HG02885 (cell line): ENCODE results near the gene PRKD2.

Source experiments
- ATAC-seq: cut with Tn5 transposase; IDR thresholded peaks from one replicate; pipeline ENCODE4 v1.9.1; 2021; ENCODE audit warnings: mild to moderate bottlenecking; ENCODE audit not compliant: unreplicated experiment, poor library complexity

The PRKD2 gene

DNA sequence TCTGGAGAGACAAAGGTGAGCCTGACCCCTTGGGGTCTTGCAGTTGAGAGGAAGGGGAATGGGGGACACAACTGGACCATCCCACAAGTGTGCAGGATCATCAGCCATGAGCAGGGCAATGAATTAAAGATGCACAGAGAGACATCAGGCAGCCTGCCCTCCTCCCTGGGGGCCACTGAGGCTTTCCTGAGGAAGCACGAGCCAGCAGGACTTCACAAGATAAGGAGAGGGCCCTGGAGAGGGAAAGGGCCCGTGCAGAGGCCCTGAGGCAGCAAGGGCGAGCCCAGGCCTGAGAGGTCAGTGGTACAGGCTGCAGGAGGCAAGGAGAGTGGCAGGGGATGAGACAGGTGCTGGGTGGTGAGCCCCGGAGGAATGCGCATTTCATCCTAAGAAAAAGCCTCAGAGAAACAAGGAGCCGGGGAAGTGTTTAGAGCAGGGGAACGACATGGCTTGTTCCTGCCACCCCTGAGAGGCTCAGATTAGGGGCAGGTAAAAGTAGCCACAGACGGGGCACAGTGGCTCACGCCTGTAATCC, 9.0 kb upstream of the PRKD2 start:
- ATAC-seq, result no peak

DNA sequence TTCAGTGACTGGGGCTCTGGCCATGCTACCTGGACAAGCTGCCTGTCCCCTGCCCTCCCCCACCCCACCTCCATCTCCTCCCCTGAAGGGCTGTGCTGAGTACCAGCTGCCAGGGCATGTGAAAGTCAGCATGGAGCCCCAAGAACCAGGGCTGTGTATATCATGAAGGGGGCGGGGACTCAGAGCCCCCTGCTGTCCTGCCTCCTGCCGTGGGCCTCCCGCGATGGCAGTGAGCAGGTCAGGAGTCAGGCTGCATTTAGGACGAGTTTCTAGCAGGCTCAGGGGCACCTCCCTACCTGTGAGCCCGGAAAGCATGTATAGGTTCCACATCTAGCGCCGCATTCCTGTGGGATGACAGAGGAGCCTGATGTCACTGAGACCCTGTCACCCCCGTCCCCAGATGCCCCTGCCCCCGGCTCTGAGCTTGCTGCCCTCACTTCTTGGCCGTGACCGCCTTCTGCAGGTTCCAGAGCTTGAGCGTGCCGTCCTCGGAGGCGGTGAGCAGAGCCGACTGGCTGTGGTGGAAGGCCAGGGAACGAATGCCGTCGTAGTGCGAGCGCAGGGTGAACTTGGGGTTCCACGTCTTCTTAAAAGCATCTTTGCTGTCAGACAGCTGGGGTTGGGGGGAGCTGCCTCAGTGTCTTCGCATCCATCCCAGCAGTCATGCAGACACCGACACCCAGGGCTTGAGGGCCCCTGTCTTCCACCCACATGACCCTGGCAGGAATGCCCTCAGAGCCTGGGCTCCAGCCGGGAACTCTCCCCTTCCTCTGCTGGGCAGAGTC, 8.3 kb upstream of the PRKD2 start:
- ATAC-seq, result no peak

DNA sequence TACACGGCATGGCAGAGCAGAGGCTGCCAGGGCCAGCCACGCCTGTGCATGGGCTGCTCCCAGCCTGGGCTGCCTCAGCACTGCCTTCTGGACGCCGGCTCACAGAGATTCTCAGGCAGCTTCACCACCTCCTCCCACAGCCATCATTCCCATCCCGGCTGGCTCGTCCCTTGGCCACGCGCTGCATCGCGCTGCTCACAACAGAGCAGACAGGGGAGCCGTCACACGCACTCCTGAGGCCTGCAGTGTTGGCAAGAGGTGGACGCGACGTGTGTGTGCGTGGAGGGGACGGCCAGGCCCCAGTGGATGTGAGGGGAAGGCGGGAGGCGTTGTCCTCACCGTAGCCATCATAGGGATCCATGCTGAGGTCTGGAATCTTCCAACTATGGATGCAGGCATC, 7.6 kb upstream of the PRKD2 start:
- ATAC-seq, result no peak

DNA sequence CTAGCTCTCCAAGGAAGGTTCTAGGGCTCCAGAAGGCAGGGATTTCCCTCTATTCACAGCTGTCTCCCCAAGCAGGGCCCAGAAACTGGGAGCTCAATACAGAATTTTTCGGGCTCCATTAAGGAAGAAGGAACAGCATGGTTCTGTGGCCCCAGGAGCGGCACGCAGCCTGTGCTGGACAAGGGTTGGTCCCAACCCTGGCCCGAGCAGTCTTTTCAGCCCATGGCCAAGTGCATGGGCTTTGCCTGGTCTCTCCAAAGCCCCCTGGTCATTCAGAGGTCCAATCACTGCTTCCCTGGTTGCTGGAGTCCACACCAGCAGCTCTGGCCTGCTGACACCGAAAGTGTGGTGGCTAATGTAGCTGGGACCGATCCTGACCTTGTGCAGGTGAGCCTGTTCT, 6.6 kb upstream of the PRKD2 start:
- ATAC-seq, result no peak

DNA sequence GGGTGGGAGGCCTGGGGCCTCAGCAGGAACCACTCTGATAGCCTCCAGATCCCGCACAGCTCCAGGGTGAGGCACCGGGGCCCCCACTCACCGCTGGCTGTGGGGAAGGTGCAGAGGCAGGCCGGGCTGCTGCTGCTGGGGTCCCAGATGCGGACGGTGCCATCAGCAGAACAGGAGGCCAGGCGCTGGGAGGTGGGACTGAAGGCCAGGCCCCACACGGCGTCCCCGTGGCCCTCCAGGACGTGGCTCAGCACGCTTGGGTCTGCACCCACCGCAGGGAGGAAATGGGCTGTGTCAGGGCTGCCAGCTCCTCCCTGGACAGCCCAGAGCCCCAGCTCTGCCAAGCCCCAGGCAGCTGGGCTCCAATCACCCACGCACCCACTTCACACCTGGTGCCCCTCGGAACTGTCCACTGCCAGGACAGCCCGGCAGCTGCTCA, 6.1 kb upstream of the PRKD2 start:
- ATAC-seq, result no peak

DNA sequence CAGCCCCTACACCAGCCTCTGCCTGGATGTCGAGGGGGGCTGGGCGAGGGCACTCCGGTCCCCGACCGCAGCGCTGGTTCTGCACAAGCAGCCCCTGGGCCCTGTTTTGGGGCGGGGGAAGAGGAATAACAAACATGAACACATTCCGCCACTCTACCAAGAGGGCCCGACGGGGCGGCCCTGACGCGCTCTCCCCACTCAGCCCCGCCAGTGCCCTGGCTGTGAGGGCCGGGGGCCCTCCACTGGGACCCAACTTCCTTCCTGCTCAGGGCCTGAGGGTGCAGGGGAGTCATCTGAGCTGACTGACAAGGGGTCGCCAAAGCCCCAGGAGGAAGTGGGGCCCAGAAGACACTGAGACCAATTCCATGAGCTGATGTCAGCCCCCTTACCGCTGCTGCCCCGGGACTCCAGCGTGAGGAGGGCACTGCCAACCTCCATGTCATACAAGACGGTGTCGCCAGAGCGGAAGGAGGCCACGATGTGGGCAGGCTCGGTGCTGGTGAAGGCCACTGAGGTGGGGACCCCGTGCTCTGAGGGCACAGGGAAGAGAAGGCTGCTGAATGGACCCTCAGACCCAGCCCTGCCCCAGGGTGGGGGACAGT, 5.6 kb upstream of the PRKD2 start:
- no peak for ATAC-seq

DNA sequence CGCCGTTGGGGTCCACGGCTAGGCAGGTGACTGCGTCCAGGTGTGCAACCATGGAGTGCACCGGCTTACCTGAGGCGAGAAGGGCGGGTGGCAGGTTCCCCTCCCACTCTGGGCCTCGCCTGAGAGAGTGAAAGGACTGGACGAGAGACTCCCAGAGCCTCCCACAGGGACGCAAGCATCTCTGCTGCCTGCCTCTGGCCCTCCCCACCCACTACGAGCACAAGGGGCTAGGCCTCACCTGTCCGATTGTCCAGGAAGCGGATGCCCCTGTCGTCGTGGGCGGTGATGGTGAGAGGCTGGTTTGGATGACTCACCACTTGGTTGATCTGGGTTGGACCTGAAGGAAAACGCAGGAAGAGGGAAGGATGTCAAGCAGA, 5.1 kb upstream of the PRKD2 start:
- no peak for ATAC-seq

DNA sequence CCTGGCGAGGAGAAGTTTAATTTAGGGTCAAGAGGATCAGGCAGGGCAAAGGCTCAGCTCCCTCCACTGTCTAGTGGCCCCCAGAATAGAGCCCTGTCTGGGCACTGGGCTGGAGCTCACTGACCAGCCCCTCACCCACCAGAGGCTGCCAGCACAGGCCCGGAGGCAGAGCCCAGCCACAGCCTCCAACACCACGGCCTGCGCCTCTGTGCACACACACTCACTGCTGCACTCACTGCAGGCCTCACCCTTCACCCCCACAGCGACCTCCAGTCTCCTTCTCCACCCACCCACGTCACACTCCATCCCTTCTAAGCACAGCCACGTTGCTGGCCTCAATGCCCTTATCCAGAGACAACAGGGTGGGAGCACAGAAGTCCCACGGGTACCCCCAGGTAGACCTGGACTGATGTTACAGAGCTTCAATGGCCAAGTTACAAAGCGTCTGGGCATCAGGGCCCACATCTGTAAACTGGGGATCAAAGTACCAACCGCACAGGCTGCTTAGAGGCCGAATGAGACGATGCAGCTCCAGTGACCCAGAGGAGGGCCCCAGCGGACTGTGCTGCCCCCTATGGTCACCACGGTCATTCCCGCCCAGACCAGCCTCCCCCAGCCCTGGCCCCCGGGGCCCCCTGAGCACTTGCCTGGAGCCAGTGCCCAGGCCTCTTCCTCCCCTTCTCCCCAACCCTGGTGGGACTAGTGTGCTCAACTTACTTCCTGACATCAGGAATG, 4.5 kb upstream of the PRKD2 start:
- no peak for ATAC-seq

DNA sequence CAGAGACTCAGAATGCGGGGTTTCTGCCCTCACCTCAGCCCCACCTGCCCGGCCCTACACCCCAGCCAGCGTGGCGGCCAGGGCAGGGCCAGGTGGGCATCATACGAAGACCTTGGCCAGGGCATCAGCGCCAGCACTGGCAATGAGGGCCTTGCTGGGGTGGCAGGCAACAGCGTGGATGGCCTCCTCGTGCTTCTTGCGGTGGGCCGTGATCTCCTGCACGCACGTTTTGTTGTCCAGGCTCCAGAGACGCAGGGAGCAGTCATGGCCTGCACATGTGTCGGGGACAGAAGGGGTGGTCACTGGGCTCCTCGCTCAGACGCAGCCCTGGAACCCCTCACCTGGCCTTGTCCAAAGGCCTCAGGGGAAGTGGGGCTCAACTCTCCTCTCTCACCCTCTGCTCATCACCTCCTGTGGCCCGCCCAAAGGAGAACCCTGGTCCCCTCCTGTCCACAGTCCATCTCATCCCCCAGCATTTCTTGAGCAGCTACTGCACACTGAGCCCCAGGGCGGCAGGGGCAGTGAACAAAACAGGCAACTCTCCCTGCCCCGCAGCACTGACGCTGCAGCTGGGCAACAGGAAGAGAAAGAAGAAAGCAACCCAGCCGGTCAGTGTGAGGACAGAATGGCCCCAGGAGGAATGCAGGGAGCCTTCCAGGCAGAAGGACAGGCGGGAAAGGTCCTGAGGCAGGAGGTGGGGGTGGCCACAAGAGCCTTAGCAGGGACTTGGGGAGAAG, 3.8 kb upstream of the PRKD2 start:
- no peak for ATAC-seq

DNA sequence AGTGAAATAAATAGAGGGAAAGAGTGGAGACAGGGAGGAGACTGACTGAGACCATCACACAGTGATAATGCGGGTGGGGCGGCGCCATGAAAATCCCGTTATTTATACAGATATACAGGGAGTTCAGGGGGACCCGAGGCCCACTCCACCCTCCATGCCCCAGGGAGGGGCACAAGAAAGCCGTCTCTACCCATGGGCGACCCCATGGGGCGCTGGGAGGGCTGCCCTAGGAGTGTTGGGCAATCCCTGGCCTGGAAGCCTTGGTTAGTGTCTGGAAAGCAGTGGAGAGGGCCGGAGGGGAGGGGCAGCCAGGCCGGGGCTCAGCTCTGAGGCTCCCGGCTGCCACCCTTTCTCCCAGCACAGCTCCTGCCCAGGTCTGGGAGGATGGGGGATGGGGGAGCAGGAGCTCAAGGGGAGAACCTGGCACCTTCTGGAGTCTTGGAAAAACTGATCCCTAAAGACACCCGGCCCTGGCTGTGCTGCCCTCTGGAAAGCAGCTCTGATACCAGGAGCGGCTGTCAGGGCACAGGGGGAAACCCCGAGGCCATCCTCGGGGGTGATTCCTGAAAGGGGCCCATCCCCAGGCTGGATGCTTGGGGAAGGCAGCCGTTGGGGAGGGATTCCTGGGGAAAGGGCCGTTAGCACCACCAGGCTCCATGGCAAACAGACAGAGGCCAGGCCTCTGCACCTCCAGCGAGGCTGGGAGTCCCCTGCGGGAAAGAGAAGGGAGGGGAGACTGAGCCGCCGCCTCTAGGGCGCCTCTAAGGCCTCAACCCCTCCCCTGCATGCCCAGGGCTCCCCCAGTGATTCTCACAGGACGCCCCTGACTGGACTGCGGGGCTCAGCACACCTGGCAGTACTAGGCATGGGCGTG, 3.0 kb upstream of the PRKD2 start:
- no peak for ATAC-seq

DNA sequence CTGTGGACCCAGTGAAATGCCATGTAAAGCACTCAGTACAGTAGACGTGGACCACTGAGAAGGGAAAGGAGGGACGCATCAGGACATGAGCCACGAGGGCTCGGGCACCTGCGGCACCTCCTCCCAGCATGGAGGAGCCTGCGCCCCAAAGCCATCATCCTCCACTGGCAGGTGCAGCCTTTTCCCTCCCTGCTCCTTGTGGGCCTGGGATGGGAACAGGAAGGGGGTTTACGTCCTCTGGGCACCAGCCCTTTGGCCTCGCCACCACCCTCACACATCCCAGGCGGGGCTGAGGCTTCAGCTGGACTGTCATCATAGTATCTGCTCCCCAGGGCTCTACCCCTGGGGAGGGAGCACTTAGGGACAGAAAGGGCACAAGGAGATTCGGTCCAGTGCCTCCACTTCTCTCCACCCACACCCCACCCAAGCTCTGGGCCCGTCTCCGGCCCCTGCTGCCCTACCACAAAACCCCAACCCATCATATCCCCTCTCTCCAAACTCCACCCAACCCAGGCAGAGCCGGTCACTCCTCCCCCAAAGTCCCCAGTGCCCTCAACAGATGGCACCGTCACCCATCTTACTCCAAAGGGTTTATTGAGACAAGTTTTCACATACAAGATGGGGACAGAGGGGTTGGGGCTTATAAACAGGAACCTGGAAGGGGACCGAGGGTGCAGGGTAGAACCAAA, 2.2 kb upstream of the PRKD2 start:
- ATAC-seq, result peak; percentile 29

DNA sequence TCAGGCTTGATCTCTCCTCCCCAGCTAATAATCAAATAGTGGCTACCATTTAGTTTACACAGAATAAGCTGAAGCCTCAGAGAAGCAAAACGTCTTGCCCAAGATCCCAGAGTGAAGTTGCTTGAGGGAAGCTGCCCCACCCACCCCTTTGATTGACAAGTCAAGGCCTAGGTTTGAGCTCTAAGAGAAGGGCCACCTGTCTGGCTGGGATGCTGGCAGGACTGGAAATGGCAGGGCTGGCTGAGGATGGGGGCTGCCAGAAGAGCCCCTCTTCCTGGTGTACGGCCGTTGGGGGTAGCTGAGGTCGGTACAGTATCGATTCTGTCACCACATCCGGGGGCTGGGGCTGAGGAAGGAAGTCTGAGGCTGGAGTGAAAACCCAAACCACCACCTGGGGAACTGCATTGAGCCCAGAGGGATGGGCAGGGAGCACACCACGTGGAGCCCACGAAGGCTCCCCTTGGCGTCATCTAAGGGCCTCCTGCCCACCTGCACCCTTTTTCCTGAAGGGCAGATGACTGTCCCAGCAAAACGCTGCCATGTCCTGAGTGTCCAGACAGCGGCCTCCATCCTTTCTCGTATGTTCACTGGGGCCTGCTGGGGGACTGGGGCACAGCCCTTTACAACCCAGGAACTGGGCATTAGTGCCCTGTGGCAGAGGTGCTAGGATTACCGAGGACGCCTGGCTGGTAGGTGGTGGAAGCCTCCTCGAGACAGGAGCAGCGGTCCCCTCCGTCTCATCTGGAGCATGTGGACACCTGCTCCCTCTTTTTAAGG, 1.4 kb upstream of the PRKD2 start:
- peak; percentile 23 for ATAC-seq

DNA sequence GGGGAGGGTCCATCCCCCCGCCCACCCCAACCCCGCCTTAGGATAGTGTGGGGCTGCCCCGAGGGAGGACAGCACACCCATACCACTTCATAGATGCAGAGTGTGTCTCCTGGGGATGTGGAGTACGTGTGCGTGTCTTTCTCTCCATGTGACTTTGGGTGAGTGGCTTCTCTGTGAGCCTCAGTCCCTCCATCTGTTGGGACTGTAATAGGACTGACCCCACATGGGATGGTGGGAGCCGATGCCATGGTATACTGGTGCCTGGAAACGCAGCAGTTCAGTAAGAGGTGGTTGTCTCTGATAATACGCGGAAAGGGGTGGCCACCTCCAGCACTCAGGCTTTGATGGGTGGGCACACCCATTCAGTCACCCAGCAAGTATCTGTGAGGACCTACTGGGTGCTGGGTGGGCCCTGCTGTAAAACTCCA, 816 bp upstream of the PRKD2 start:
- no peak for ATAC-seq

DNA sequence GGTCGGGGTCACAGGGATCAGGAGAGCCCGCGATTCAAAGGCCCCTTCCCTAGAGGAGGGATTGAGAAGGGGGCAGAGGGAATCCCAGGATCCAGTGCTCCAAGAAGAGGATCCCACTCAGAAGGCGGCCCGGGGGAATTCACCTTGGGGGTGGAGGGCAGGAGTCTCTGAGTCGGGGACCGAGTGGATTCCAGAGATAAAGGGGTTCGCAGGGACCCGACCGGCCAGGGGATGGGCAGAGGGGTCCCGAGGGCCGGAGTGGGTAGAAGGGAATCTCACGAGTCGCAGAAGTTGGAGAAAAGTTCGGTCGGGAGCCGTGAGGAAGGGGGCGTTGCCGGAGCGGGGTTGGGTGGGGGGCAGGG, 261 bp downstream of the PRKD2 start:
- no peak for ATAC-seq

DNA sequence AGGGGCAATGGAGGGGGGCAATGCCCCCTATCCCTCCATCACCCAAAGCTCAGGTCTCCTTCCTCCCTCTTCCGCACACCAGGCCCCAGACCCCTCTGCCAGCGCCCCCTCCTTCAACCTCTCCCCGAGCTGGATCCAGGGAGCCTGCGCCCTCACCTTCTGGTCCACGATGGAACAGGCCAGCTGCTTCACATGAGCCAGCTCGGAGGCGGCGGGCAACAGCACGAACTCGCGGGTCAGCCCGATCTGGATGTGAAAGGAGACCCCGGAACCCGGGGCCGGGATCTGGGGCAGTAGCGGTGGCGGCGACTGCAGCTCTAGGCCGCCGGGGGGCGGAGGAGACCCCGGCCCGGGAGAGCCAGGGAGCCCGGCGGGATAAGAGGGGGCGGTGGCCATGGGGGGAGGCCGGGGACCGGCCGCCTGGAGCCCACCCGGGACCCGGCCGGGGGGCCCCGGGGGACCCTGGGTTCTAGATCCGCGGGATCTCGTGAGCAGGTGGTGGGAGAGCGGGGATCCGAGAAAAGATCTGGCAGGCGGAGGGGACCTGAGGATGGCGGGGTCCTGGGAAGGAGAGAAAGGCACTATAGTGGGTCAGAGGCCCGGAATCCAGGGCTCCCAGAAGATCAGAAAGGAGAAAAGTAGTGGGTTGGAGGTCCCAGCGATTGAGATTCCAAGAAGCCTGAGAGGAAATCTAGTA, 791 bp downstream of the PRKD2 start:
- no peak for ATAC-seq

DNA sequence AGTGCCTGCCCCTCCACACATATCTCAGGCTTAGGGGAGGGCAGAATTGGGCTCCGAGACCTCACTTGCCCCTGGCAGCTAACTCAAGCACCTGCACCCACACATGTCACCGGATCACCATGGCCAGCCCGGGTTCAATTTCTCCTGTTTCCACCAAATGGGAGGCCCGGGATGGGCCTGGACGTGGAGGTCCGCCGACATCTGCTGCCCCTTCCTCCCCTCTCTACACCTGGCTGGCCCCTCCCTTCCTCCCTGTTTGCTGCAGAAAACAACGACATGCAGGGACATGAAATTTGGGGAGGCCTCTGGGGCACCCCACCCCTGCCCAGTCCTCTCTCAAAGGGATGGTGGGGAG, 1.3 kb downstream of the PRKD2 start:
- no peak for ATAC-seq

DNA sequence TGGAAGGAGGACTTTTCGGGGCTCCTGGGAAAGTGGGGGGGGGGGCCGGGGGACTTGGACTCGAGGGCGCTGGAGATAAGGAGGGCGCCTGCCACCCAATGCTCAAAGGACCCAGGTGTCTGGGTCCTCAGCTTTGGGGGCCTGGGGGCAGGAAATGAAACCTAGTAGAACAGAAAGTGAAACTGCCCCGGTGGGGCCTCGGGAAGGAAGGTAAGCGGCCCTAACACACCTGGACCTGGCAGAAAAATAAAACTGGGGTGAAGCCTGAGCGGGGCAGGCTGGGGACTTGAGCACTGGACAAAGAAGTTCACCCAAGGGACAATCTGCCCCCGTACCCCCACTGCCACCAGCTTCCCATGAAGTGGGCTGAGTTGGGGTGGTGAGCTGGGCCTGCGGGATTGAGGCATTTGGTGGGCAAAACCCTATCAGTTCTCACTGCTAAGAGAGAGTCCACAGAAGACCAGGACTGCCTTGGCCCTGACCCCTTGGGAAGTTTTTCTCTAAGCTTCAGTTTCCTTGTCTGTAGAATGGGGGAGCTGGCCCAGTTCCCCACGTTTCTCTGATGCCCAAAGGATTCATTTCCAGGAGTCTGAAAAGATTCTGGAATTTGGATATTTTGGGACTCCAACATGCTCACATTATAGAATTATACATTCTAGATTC, 2.3 kb downstream of the PRKD2 start:
- ATAC-seq, result peak; percentile 30
